Left renal cortex interstitium (tissue), 4 donors: ENCODE results near the gene PEAR1. TPM values are rescaled to one million over a fixed set of nuclear protein-coding genes. Genes with fewer than 3 reads are reported as not detected.

ENCODE experiments used
- DNase-seq, 4 donors: peaks; one replicate each; pipeline ENCODE4 v3.0.0-alpha.2; 2013; ENCODE audit warnings: low read depth in 4 of 4, low spot score in 2 of 4, missing footprints in 1 of 4
- polyA plus RNA-seq, 4 donors: library from polyadenylated mRNA; unstranded; fragments of 120-200 nt; gene quantifications; one replicate each; pipeline ENCODE4 v1.2.1, GENCODE V29; 2013; ENCODE audit not compliant: insufficient read length in 4 of 4

The PEAR1 gene
- polyA plus RNA-seq, 4 donors = 18.2 to 25.5 (median 22.6) TPM

DNA sequence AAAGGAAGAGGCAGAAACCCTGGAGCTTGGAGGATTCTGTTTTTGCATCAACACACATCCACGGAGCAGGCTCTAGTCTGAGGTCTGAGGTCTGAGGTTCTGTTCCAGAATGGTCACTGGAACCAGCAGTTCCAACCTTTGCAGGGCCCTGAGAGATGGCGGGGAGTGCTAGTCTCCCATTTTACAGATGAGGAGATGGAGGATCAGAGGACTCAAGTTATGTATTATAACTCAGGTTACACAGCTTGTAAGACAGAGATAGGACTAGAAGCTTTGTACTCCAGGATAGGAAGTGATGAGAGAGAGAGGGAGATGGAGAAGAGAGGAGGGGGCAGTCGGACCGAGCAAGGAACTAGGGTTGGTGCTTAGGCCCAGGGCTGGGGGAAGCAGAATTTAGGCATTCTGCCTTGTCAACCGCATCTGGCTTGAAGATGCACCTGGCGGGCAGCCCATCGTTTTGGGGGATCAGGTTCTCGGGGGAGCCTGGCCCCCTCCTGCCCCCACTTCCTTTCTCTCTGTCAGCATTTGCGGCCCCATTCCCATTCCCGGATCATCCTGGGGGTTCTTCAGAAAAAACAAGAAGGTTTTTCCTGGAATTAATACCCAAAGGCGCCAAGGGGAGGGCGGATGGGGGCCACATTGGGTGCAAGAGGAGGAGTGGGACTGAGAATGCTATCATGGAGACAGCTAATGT, 5.6 kb downstream of the PEAR1 start:
- no peak for DNase-seq

DNA sequence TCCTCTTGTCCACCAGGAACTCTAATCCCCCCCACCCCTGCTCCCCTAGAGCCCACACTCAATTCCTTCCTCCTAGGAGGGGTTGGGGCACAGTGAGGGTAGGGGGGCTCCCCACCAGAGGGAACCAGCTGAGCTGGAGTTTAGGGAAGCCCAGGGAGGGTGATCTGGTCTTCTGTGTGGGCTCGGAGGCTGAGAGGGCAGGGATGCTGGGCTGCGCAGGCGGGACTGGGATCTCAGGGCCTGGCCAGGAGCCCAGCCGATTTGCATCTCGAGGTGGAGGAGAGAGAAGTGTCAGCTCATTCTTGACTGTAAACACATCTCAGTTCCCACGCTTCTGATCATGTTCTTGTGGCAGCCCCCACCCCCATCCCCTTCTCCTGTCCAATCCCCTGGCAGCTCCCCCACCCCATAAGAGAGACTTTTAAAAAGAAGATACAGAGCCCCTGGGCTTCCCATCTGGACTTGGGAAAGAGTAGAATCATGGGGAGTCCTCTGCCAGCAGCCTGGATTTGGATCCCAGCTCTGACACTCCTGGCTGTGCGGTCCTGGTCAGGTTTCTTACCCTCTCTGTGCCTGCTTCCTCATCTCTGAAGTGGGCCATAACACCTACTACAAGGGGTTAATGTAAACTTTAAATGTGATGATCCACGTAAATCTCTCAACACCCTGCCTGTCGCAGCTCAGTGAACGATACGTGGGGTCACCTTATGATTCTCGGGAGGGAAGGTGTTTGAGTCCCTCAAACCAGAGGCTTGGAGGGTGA, 6.6 kb downstream of the PEAR1 start:
- DNase-seq = no peak

DNA sequence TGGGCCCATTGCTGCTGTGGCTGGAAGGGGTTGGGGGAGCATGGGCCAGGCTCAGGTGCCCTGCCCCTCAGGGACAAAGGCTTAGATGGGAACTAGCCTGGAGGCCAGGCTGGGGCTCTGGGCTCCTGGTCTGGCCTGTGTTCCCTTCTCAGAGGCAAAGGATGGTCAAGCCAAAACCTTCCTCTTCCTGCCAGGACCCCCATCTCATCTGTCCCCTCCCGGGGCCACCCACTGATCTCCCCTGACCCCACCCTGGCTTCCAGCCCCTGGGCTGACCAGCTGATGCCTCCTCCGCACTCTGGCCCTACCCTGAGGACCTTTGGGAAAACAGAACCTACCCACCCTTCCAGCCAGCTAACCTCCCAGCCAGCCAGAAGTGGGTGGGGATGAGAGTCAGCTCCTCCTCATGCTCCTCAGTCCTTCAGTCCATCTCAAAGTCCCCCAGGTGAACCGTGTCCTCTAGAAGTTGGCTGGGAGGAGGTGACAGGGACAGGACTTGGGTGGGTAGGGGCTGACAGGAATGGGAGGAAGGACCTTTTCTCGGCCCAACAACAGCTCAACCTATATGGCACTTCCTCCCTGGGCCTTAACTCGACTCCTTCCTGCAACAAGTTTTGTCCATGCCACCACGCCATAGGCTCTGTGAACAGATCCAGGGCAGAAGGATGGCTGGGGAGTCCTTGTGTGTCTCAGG, 7.5 kb downstream of the PEAR1 start:
- no peak for DNase-seq

DNA sequence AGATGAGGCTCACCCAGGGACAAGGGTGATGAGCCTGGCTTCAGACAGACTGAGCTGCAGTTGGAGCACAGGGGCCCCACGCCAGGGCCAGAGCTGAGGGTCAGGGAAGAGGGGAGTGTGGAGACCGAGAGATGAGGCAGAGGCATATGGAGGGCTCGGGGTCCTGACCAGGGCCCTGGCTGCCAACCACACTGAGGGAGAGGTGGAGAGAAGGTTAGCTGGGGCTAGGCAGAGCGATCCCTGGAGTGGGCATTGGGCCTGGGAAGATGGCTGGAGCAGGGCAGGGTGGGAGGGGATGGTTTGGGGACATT, 8.0 kb downstream of the PEAR1 start:
- no peak for DNase-seq

DNA sequence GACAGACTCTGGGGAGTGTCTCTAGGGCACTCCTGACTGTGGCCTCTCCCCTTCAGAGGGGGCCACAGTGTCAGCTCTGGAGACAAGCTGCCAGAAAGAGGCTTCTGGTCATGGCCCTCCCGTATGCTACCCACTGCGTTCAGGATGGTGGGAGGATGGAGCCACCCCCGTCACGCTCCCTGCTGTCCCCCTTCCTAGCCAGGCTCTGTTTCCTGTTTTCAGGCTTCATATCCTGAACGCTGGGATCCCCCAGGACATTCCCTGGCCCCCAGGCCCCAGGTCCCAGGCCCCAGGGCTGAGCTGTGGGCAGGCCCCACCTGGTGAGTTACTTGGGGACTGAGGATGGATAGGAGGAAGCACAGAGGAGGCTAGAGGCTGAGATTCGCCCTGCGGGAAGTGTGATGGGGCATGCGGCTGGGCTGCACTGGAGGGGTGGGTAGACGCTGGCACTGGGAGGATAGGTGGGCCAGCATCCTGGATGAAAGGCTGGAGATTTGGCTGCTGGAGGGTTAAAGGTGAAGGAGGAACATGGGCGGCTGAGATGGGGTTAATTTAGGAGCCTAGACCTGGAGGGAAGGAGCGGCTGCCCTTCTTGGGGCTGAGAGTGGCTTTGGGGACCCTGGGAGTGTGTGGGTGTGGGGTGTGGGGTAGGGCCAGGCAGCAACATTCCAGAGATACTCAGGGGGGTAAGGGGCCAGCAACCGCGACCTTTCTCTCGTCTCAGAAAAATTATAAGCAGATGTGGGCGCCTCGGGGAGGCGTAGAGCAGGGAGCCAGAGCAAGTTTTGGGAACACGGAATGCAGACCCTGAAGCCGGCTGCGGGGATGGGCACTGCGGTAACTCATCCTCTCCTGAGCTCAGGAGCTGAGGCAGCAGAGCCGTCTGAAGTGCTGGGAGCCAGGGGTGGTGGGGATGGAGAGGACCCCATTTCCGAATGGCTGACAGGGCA, 8.7 kb downstream of the PEAR1 start:
- no peak for DNase-seq

DNA sequence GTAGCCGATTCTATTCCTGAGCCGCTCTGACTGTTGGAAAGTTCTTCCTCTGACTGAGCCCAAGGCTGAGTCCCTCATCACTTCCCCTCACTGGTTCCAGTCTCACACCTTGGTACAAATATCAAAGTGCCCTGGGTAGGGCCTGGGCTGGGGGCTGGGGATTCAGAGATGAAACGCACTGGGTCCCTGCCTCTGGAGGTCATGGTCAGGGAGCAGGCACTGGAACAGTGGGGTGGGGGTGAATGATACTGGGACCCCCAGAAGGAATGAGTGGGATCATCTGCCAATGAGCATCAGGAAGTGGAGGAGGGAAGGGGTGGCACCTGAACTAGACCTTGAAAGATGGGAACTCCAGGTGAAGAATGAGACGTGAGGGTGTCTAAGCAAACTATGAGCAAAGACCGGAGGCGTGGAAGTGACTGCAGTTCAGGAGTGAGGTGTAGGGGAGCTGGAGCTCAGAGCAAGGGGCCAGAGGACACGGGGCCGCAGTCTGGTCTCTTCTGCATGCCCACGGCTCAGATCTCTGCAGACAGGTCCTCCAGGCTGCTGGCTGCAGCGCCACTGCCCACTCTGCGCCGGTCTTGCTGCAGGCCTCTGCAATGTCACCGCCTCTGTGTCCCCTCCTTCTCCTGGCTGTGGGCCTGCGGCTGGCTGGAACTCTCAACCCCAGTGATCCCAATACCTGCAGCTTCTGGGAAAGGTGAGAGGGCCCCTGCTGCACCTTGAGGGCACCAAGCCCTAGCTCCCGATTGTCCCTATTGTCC, 10.0 kb downstream of the PEAR1 start:
- DNase-seq = no peak

DNA sequence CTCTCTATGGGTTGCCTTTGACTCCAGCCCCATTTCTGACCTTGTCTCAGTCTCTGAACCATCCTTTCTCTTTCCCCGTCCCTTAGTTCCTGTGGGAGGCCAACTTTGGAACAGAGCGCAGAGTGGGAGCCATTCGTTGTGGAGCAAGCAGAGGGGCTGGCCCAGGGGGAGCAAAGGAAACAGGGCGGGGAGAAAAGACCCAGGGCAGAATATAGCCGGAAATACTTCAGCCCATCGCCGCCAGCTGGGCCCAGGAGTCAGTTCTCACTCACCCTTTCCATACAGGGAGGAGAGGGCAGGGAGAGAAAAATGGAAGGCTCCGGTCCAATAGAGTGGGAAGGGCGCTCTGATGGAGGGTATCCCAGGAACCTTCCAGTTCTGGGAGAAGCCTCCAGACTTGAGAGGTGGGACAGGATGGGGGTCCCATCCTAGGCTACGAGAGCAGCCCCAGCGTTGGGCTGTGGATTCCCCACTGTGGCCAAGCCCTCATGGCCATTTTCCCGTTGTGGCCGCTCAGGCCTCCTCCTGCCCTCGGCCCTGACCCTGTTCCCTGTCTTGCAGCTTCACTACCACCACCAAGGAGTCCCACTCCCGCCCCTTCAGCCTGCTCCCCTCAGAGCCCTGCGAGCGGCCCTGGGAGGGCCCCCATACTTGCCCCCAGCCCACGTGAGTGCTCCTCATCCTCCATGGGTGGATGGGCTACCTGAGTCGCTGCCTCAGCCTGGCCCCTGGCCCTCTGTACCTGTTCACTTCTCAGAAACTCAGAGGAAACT, 10.9 kb downstream of the PEAR1 start:
- no peak for DNase-seq

DNA sequence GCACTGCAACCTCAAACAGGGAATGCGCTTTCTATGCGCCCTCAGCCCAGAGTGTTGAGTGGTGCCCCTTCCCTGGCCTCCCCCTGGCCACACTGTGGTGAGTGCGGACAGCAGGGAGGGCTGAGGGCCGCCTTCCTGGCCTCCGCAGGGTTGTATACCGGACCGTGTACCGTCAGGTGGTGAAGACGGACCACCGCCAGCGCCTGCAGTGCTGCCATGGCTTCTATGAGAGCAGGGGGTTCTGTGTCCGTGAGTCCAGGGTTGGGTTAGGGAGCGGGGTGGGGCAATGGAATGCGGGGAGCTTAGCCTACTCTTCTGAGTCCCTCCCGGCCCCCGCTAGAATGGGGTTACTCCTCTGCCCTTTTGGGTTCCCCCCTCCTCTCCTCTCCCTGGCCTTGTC, 11.7 kb downstream of the PEAR1 start:
- no peak for DNase-seq

DNA sequence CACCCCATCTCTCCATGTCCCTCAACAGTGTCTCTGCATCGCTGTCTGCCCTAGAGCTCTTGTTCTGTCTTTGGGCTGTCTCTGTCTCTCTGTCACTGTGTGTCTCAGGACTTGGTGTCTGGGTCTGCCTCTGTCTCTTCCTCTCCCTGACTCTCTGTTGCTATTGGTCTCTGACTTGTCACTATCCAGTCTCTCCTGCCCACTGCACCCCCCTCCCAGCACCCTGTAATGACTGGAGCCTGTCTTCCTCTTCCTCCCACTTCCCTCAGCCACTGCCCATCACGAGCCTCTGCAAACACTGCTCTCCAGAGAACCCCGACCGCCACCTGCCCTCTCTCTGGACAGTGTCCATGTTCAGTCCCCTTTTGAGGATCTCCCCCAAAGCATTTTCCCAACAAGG, 12.1 kb downstream of the PEAR1 start:
- no peak for DNase-seq

DNA sequence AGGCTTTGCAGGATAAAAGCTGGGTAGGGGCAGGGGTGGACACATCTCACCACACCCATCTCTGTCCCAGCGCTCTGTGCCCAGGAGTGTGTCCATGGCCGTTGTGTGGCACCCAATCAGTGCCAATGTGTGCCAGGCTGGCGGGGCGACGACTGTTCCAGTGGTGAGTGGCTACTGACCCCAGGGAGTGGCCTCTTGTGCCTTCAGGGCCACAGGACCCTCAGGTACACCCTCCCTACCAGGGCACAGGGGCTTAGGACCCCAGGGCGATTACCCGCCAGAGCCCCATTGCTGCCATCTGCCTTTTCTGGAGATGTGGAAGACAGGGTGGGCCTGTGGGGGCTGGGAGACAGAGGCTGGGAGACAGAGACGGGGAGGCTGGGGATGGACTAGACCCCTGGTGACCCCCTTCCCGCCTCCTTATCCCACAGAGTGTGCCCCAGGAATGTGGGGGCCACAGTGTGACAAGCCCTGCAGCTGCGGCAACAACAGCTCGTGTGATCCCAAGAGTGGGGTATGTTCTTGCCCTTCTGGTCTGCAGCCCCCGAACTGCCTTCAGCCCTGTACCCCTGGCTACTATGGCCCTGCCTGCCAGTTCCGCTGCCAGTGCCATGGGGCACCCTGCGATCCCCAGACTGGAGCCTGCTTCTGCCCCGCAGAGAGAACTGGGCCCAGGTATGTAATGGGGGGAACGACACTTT, 12.8 kb downstream of the PEAR1 start:
- DNase-seq = no peak

DNA sequence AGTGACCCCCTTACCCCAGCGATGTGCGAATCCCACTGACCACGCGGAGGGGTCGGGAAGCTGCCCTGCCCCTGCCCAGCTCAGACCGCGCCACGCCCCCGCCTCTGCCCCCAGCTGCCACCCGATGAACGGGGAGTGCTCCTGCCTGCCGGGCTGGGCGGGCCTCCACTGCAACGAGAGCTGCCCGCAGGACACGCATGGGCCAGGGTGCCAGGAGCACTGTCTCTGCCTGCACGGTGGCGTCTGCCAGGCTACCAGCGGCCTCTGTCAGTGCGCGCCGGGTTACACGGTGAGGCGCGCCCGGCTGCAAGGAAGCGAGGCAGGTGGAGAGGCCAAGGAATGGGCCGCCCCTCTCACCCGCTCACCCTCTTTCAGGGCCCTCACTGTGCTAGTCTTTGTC, 15.0 kb downstream of the PEAR1 start:
- no peak for DNase-seq

DNA sequence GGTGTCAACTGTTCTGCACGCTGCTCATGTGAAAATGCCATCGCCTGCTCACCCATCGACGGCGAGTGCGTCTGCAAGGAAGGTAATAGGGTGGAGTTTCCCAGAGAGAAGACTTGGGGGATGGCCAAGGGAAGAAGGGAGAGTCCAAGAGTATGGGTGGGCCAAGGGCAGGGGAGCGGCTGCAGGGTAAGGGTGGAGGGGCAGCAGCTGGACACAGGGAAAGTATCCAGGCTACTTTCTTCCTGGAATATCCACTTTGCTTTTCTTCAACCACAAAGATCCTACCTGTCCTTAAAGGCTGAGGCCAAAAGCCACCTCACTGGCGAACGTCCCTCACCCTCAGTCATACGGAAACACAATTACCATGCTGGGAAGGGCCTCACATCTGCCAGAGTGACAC, 15.4 kb downstream of the PEAR1 start:
- DNase-seq = no peak

DNA sequence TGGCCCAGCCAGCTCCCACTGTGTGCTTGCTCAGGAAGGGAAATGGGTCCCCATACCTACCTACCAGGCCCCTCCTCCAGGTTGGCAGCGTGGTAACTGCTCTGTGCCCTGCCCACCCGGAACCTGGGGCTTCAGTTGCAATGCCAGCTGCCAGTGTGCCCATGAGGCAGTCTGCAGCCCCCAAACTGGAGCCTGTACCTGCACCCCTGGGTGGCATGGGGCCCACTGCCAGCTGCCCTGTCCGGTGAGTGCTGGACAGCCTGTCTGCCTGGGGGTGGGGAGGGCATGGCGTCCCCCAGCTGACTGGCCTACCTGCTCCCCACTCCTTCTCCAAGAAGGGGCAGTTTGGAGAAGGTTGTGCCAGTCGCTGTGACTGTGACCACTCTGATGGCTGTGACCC, 16.2 kb downstream of the PEAR1 start:
- no peak for DNase-seq

DNA sequence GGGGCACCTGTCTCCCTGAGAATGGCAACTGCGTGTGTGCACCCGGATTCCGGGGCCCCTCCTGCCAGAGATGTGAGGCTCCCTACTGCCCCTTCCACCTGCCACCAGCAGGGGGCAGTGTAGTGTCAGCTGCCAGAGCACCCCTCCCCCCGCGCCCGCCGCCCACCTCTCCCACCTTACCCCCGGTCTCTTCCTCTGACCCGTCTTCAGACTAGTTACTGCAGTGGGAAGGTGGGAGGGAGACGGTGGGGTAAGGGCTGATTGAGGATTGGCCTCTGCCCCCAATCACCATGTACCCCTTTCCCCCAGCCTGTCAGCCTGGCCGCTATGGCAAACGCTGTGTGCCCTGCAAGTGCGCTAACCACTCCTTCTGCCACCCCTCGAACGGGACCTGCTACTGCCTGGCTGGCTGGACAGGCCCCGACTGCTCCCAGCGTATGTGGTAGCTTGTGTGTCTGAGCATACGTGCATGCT, 16.8 kb downstream of the PEAR1 start:
- DNase-seq = no peak

DNA sequence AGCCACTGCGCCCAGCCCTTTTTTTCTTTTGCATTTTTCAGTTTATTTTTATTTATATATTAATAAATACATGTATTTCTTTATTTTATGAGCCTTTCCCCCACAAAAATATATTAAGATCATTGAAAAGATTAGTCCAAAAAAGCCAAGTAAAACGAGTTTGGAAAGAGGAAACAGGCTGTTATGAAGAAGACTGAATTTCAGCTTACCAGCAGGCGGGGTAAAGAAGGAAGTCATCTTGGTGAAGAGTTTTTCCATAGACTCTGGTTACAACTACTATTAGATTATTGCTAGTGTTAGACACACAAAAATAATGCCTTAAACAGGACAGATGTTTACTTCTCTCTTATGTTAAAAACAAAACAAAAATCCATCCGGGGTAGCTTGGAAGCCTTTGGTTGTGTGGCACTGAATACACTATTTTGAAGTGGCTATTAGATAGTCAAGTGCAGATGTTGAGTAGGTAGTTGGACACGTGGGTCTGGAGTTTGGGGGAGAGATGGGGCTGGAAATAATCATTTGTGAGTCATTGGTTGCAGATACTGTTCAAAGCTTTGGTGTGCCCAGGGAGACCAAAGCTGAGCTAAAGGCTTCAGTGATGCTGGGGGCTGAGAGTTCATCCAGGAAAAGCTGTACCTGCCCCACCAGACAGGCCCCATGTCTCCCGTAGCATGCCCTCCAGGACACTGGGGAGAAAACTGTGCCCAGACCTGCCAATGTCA, 18.2 kb downstream of the PEAR1 start:
- DNase-seq = no peak

DNA sequence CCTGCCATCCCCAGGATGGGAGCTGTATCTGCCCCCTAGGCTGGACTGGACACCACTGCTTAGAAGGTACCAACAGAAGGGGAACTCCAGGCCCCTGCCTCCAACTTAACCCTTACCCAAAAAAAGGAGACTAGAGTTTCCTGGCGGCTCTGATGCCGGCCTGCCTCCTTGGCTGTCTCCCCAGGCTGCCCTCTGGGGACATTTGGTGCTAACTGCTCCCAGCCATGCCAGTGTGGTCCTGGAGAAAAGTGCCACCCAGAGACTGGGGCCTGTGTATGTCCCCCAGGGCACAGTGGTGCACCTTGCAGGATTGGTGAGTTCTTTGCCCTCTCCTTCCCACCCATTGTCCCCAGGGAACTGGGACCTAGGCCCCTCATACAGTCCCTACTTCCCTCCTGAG, 18.8 kb downstream of the PEAR1 start:
- no peak for DNase-seq

DNA sequence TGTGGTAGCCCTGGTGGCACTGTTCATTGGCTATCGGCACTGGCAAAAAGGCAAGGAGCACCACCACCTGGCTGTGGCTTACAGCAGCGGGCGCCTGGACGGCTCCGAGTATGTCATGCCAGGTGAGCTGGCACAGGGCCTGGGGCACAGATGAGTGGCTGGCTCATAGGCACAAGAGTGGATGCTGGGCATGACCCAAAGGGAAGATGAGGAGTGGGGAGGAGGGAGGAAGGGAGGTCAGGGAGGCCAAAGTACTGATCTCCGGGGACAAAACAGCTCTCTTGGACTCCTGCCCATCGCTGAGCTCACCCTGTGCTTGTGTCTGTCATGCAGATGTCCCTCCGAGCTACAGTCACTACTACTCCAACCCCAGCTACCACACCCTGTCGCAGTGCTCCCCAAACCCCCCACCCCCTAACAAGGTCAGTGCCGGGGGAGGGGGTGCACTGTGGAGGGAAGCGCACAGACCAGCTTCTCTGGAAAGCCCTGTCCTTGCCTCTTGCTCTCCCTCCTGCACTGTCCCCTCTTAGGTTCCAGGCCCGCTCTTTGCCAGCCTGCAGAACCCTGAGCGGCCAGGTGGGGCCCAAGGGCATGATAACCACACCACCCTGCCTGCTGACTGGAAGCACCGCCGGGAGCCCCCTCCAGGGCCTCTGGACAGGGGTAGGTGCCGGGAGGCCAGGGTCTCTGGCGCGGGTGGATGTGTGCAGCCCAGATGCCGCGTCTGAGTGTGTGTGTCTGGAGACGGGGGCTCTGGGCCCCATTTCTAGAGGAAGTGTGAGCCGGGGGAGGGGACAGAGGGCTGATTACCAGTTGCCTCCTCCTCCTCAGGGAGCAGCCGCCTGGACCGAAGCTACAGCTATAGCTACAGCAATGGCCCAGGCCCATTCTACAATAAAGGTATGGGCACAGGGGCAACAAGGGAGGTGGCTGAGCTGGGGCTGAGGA, 19.6 kb downstream of the PEAR1 start:
- DNase-seq = no peak
